ENCODE results near the gene DCX. TPM values are rescaled to one million over a fixed set of nuclear protein-coding genes. Genes with fewer than 3 reads are reported as not detected.

The DCX gene
- total and polyA plus RNA-seq, 2 of the 4 experiments (the other 2 are of a cell fraction): not detected

- H3K9ac ChIP-seq (ENCODE audit: low read depth, low read length): no peak overlapping the region
- no peak overlapping the region for H2AFZ ChIP-seq (replicated peaks; ENCODE audit: low read length, poor library complexity)
- no peak overlapping the region for H3K23ac ChIP-seq (ENCODE audit: low read depth, low read length)
- no peak overlapping the region for H2BK15ac ChIP-seq (ENCODE audit: low read depth, low read length)
- no peak for TF ChIP-seq FOS (IDR thresholded peaks at IDR 0.05; ENCODE audit: low read depth, low read length)
- no peak for TF ChIP-seq RAD21 (IDR thresholded peaks at IDR 0.05; ENCODE audit: low read length)
- TF ChIP-seq ELK1 (IDR thresholded peaks at IDR 0.05; ENCODE audit: borderline replicate concordance, low read depth, low read length): no peak
- no peak for TF ChIP-seq RCOR1 (IDR thresholded peaks at IDR 0.05; ENCODE audit: insufficient replicate concordance, low read length)
- TF ChIP-seq BHLHE40 (IDR thresholded peaks at IDR 0.05; ENCODE audit: low read depth, low read length): no peak
- no peak for TF ChIP-seq CTCF (conservative IDR thresholded peaks at IDR 0.05; ENCODE audit: low read depth, low read length)
- no peak for TF ChIP-seq MXI1 (IDR thresholded peaks at IDR 0.05; ENCODE audit: borderline replicate concordance, low read depth, low read length)
- TF ChIP-seq MAFK (IDR thresholded peaks at IDR 0.05; ENCODE audit: low read depth, low read length): no peak
- TF ChIP-seq SMC3 (IDR thresholded peaks at IDR 0.05; ENCODE audit: low read depth, low read length): no peak
- no peak for TF ChIP-seq POLR2A (IDR thresholded peaks at IDR 0.05; ENCODE audit: low read depth, low read length)
- TF ChIP-seq CEBPB (IDR thresholded peaks at IDR 0.05; ENCODE audit: low read depth, low read length): no peak
- TF ChIP-seq CHD1 (IDR thresholded peaks at IDR 0.05; ENCODE audit: low read depth, low read length): no peak
- no peak for TF ChIP-seq RFX5 (IDR thresholded peaks at IDR 0.05; ENCODE audit: low read depth, low read length)
- no peak for TF ChIP-seq MAZ (IDR thresholded peaks at IDR 0.05; ENCODE audit: borderline replicate concordance, low read depth, low read length)
- no peak for TF ChIP-seq USF2 (IDR thresholded peaks at IDR 0.05; ENCODE audit: low read depth, low read length)
- no peak for TF ChIP-seq NFE2L2 (IDR thresholded peaks at IDR 0.05; ENCODE audit: low read depth, low read length)
- CTCF ChIA-PET: interaction anchor here (1.4 kb wide), 1 partner anchor 10 kb away, joined by 5 read pairs; no protein-coding TSS in a partner anchor
- no peak overlapping the region for H3K4me3 ChIP-seq (ENCODE audit: insufficient read depth, low read depth, low read length)
- no peak overlapping the region for H3K56ac ChIP-seq (ENCODE audit: extremely low read depth, insufficient read depth, low read length)
- no peaks in the 10 kb centered on the region for H3K27me3 ChIP-seq (ENCODE audit: control insufficient read depth, insufficient read depth, low read length)
- no peaks in the 10 kb centered on the region for H3K36me3 ChIP-seq (ENCODE audit: control insufficient read depth, insufficient read depth, low read length)
- in situ Hi-C loops (cut with MboI; ENCODE audit: low sequenced_read_pairs): no loop called here
- intact Hi-C loops (cut with micrococcal nuclease): no loop called here
- ATAC-seq (ENCODE audit: low read depth) (no peak), DNase-seq (no peak)
- no peak overlapping the region for H2AK9ac ChIP-seq (replicated peaks; ENCODE audit: low read depth, low read length, poor library complexity)
- H2BK20ac ChIP-seq (ENCODE audit: low read depth, low read length): no peak overlapping the region
- BruUV-seq (replicated peaks): no TSS peak
- no peaks in the 10 kb centered on the region for H3K9me3 ChIP-seq (ENCODE audit: control insufficient read depth, insufficient read depth, low read length)
- no peak overlapping the region for H2BK120ac ChIP-seq (ENCODE audit: low read depth, low read length)
- no peak overlapping the region for H4K5ac ChIP-seq (ENCODE audit: low read depth, low read length)
- H3K4ac ChIP-seq (ENCODE audit: low read depth, low read length): no peak overlapping the region
- no peak overlapping the region for H3K14ac ChIP-seq (replicated peaks; ENCODE audit: low read depth, low read length)
- POLR2A ChIA-PET (ENCODE audit: unreplicated experiment): no interaction called here
- H2BK5ac ChIP-seq (ENCODE audit: low read depth, low read length, poor library complexity, severe bottlenecking): no peak overlapping the region
- dilution Hi-C loops (cut with HindIII; ENCODE audit: low sequenced_read_pairs, unreplicated experiment): no loop called here
- H3K79me1 ChIP-seq (ENCODE audit: low read depth in 1 of 2, low read length in 2 of 2): no peaks in the 10 kb centered on the region
- H4K8ac ChIP-seq (ENCODE audit: low read depth in 2 of 2, low read length in 2 of 2): no peak overlapping the region
- H3K27ac ChIP-seq (ENCODE audit: insufficient read depth, low read length): no peak overlapping the region
- no peak overlapping the region for H3K18ac ChIP-seq (ENCODE audit: low read depth, low read length)
- WGBS, 2 experiments (ENCODE audit: extremely low coverage in 2 of 2, insufficient read length in 1 of 2): no CpG with 5 or more reads among the region's 1 CpG
- H2AK5ac ChIP-seq (ENCODE audit: low read depth, low read length): no peak overlapping the region
- H4K91ac ChIP-seq (ENCODE audit: insufficient read depth, low read depth, low read length): no peak overlapping the region
- H3K9me1 ChIP-seq (ENCODE audit: insufficient read depth, low read length): no peaks in the 10 kb centered on the region
- H3K4me1 ChIP-seq (ENCODE audit: control insufficient read depth, insufficient read depth, low read length): no peaks in the 10 kb centered on the region
- H4K20me1 ChIP-seq (ENCODE audit: insufficient read depth, low read length): no peaks in the 10 kb centered on the region
- H3K4me2 ChIP-seq (ENCODE audit: low read depth, low read length): no peak overlapping the region
Measured at GRCh38 chrX:111435469-111435868, 23.5 kb upstream of the DCX start.

All from IMR-90 (cell line).